NK-92 (cell line): ENCODE data around the gene RFTN2.
"Not testable (repeated sequence)": the region's sequence is repeated elsewhere in the genome, so short reads cannot be mapped to it uniquely, and the experiment has no call there.

Source experiments
- DNase-seq: peaks from one replicate; lab custom pipeline; 2025; ENCODE audit not compliant: unreplicated experiment; lab: John Stamatoyannopoulos, UW

Gene RFTN2

GRCh38 chr2:197675711-197676188 lies 363 bp upstream of the RFTN2 start:
- no peak for DNase-seq

GRCh38 chr2:197674591-197674990 lies 796 bp downstream of the RFTN2 start:
- no peak for DNase-seq

- DNase-seq: no peak
These were observed 1.3 kb downstream of the RFTN2 start for GRCh38 chr2:197674060-197674459.

- no peak for DNase-seq
These were observed 1.8 kb downstream of the RFTN2 start for GRCh38 chr2:197673606-197674005.

GRCh38 chr2:197673106-197673505 lies 2.3 kb downstream of the RFTN2 start:
- DNase-seq: no peak

GRCh38 chr2:197672371-197672893 lies 3.0 kb downstream of the RFTN2 start:
- no peak for DNase-seq

- DNase-seq: no peak
These were observed 6.3 kb downstream of the RFTN2 start for GRCh38 chr2:197669077-197669476.

- DNase-seq: no peak
These were observed 7.1 kb downstream of the RFTN2 start for GRCh38 chr2:197668296-197668695.

GRCh38 chr2:197666277-197666676 lies 9.1 kb downstream of the RFTN2 start:
- no peak for DNase-seq

- no peak for DNase-seq
These were observed 13.8 kb downstream of the RFTN2 start for GRCh38 chr2:197661626-197662025.

- DNase-seq: no peak
These were observed 17.8 kb downstream of the RFTN2 start for GRCh38 chr2:197657562-197657961.

- DNase-seq: no peak
These were observed 27.3 kb downstream of the RFTN2 start for GRCh38 chr2:197647961-197648690.

GRCh38 chr2:197641666-197642065 lies 33.7 kb downstream of the RFTN2 start:
- no peak for DNase-seq

- not testable (repeated sequence) for DNase-seq
These were observed 34.7 kb downstream of the RFTN2 start for GRCh38 chr2:197640571-197641122.

- DNase-seq: no peak
These were observed 42.2 kb downstream of the RFTN2 start for GRCh38 chr2:197633109-197633657.

GRCh38 chr2:197628043-197628500 lies 47.3 kb downstream of the RFTN2 start:
- no peak for DNase-seq

- DNase-seq: no peak
These were observed 48.3 kb downstream of the RFTN2 start for GRCh38 chr2:197626965-197627625.

- no peak for DNase-seq
These were observed 55.3 kb downstream of the RFTN2 start for GRCh38 chr2:197620133-197620532.

GRCh38 chr2:197615016-197615652 lies 60.3 kb downstream of the RFTN2 start:
- DNase-seq: no peak

GRCh38 chr2:197614532-197614931 lies 60.9 kb downstream of the RFTN2 start:
- DNase-seq: no peak

- DNase-seq: no peak
These were observed 61.8 kb downstream of the RFTN2 start for GRCh38 chr2:197613509-197613987.
